Measurements from ENCODE around the gene DAB2.
A peak's percentile ranks its signal among the peaks of the same experiment; 100 is the strongest.

DAB2 gene

DNA sequence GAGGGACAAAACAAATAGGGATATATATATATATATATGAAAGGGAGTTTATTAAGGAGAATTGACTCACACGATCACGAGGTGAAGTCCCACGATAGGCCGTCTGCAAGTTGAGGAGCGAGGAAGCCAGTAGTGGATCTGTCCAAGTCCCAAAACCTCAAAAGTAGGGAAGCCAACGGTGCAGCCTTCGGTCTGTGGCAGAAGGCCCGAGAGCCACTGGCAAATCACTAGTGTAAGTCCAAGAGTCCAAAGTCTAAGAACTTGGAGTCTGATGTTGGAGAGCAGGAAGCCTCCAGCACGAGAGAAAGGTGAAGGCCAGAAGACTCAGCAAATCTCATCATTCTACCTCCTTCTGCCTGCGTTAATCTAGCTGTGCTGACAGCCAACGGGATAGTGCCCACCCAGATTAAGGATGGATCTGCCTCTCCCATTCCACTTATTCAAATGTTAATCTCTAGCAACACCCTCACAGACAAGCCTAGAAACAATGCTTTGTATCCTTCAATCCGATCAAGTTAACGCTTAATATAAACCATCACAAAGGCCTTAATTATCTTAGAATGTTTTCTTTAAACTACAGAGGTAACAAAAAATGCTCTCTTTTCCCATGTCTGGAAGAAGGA, 23.8 kb upstream of the DAB2 start:
- FAIRE-seq, result no peak
- no peak for DNase-seq (ENCODE audit: low spot score)

DNA sequence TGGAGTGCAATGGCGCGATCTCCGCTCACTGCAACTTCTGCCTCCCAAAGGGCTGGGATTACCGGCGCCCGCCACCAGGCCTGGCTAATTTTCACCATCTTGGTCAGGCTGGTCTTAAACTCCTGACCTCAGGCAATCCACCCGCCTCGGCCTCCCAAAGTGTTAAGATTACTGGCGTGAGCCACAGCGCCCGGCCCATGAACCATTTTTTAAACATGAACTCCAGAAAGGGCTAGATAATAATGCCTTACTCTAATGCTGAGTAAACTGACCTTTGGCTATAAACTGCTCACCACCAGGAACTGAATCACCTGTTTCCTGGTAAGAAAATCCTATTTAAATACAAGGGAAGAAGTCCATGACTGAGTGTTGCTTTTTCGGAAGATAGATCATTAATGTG, 23.2 kb upstream of the DAB2 start:
- FAIRE-seq (peak; percentile 93), DNase-seq (ENCODE audit: low spot score) (peak; percentile 85)

DNA sequence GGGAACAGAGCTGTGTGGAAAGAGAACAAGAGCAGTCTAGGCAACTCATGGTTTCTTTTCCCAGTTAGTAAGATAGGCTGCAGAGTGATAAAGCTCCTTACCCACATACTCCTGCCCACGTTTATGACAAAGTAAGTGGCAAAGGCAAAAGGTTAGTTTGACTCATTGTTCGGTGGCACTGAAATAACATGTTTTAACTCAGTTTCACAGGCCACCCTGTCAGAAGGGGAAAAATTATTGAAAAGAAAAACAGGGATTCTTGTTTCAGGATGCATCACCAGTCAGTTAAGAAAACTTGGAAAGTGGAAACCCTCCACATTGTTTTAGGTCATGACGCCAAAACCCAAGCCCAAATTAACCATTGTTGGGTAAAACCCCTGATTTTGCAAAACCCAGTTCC, 22.3 kb upstream of the DAB2 start:
- DNase-seq (ENCODE audit: low spot score) (peak; percentile 89), FAIRE-seq (peak; percentile 95)

DNA sequence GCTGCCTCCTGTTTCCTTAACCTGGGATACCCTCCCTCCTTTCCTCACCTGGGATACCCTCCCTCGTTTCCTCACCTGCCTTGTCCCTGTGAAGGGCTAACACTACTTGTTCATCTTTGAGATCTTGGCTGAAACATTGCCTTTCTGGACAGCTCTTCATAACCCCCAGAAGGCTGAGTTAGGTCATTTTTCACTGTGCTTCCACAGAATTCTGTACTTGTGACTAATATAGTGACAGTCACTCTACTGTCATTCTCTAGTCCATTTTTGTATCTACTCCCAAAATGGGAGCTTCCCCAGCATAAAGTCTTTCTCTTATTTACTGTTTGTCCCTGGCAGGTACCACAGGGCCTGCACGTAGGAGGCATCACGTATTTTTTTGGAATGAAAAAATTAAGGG, 21.5 kb upstream of the DAB2 start:
- FAIRE-seq, result peak; percentile 57

DNA sequence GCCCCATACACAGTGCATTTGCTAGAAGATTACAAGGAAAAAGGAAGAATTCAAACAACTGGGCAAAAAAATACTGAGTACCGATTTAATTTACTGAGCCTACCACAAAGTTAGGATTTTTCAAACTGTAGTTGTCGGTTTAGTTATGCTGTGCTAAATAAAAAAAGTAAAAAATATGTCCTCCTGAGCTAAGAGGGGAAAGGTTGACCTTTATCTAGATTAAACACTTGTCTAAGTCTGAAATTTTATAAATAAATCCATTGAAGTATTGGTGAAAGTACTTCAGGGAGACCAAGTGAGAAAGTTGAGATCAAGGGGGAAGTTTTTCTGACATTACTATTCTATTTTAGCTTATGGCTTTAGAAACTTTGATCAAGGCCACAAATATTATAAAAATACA, 19.1 kb upstream of the DAB2 start:
- DNase-seq (ENCODE audit: low spot score), result no peak
- no peak for FAIRE-seq

More for the DNA sequence above, 21.5 kb upstream of the DAB2 start:
- peak; percentile 64 for DNase-seq (ENCODE audit: low spot score)

DNA sequence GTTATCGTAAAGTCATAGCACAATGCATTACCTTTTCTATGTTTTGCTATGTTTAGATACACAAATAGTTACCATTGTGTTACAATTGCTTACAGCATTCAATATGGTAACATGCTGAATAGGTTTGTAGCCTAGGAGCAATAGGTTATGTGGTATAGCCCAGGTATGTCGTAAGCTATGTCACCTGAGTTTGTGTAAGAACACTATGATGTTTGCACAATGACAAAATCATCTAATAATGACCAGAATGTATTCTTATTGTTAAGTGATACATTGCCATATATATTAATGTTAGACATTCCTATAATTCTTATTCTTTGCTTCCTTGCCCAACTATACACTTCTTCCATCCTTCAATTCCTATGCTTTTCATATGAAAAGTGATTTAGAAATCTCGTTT, 18.2 kb upstream of the DAB2 start:
- DNase-seq (ENCODE audit: low spot score), result no peak
- FAIRE-seq, result no peak

DNA sequence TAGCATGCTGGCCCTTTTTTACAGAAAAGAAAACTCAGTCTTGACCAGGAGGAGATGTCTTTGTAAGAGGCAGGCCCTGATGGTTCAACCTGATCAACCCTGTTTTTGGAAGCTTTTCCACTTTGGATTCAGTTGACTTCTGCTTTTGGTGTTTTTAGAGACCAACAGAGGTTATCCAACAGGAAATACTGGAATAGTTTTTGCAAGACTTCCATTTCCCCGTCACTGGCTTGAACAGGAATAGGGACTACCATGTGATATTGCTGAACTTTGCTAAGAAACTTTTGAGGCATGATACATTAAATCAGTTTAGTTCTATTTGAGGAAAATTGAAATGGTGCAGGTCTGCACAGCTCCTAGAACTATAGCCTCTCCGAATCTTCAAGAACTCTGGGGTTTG, 17.1 kb upstream of the DAB2 start:
- FAIRE-seq (no peak), DNase-seq (ENCODE audit: low spot score) (no peak)

DNA sequence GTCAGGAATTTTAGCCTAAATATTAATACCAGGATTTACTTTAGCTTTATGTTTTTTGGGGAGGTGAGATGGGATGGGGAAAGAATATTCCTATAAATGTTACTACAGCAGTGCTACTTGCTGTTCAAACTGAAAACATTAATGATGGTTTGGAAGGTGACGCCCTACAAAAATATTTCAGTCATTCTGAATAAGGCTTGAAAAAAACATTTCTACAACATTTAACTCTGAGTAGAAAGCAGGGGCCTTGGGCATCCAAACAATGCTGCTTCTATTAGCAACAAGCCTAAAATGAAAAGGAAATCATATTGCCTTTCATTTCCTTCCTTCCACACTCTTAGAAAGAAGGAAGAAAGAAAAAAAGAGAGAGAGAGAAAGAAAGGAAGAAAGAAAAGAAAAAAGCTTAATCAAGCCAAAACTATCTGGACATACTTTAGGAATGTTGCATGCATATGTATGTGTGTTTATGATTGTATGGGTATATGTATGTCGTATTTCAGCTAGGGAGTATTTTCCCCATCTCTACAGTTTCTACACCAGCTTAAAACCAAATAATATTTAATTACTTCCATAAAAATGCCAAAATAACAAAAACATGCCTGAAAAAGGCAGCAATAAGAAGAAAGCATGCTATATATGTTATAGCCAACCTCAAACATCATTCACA, 16.3 kb upstream of the DAB2 start:
- FAIRE-seq, result no peak
- no peak for DNase-seq (ENCODE audit: low spot score)

DNA sequence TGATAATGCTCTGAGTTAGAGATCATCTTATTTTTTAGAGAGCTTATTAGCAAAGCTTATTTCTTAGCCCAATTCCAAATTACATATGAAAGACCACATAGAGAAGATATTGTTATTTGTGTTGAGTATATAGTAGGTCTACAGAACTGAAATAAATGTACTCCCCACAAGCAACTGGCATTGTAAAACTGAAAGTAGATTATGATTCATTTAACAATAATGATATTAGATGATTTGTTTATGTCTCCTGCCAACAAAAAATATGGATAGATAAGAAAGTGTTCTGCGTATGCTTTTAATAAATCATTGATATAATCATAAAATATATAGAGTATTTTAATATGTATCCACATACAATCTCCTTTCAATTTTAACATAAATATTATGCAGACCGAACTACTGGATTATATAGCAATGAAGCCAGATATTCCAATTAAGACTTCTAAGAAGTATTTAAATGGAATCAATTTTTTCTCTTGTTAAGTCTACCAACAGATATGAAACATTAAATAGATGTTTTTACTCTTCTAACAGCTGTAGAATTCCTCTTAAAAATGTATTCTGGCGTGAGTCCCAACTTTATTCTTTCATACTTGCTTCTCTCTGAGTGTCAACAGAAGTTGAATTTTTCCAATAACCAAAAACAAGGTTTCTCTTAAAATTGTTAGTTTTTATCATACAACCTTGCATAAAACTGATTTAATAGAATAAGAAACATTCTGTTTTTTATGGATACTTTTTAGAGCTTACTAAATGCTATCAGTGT, 15.6 kb upstream of the DAB2 start:
- peak; percentile 71 for FAIRE-seq

DNA sequence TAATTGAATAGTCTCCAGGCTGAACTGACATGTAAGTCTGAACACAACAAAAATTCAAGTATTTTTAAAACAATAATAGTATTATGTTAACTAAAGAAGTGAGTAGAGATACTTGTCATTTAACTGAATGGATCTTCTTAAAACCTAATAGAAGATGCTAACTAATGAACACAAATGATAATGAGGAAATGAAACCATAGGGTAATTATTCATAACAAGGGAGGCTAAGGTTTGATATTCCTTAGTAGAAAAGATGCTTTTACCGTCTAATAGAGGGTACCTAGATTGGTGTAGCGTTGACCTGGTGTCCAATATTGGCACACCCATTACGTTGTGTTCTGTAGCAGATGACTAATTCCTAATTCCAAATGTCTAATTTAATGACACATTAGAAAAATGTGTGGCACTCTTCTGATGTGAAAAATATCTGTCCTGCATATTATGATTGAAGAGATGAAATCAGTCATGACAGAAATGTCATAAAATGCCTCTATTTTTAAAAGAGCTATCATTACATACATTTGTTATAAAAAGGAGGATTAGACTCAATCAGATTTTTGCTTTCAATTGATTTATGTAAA, 14.9 kb upstream of the DAB2 start:
- no peak for DNase-seq (ENCODE audit: low spot score)
- peak; percentile 54 for FAIRE-seq

More for the DNA sequence above, 15.6 kb upstream of the DAB2 start:
- no peak for DNase-seq (ENCODE audit: low spot score)

DNA sequence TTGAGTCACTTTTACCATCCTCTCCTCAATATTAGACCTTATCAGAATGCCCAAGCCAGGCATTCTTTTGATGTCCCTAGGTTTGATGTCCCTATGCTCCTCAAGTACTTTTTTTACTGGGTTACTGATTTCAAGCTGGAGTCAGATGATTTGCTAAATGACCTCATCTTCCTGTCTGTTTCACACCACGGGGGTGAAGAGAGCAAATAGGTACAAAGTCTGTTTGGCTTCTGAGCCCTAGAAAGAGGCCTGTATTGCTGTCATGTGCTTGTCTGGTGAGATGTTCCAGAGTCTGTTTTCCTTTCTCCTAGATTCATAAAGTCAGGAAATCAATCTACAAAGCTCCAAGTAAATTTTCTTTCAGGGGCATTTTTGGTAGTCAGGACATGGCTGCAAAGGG, 12.7 kb upstream of the DAB2 start:
- DNase-seq (ENCODE audit: low spot score) (peak; percentile 77), FAIRE-seq (peak; percentile 88)

DNA sequence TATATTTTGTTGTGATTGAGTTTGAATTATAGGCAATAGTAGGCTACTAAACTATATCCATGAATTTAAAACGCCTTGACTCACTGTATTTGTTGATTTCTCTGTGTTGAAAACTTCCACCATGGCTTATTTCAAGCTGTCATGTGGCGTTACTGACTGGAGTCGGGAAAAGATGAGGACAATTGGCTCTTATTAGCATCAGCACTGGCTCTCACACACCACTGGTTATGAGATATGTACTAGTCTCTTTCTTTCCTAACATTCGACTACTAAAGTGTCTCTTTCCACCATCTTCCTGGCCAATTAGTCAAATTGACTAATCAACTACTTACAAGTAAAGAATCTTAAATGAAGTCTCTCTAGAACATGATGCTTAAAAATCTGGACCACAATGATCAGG, 9.1 kb upstream of the DAB2 start:
- FAIRE-seq, result no peak

DNA sequence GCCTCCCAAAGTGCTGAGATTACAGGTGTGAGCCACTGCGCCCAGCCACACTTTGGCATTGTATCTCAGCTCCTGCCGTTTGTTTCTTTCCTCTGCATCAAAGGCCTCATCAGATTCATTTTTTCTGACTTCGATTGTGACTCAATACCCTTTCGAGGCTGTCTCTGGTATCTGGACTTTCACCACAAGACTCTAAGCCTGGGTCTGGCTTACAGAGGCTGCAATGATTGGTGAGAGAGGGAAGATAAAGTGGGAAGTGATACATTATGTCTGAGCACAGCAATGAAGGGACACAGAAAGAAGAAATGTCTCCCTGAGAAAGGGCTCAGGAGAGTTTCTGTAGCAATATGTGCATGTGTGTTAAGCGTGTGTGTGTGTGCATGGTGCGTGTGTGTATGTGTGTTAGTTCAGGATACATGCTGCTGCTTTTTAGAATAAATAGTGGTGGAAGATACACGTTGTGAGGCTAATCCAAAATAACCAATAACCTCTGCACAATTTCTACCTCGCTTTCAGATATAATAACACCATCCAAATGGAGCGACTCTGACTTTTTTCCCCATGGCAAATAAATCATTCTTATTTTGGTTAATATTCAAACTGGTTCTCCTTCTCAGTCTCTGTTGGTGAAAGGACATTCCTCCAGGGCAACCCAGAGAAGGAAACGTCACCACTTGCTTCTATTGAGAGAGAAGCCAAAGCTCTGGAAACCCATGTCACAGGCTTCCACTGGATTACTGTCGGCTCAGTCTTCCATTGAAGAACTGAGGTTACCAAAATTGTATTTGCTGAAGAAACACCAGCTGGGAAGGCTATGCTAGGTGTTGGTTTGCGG, 8.1 kb upstream of the DAB2 start:
- FAIRE-seq (peak; percentile 94), DNase-seq (ENCODE audit: low spot score) (peak; percentile 77)

More for the DNA sequence above, 9.1 kb upstream of the DAB2 start:
- no peak for DNase-seq (ENCODE audit: low spot score)

DNA sequence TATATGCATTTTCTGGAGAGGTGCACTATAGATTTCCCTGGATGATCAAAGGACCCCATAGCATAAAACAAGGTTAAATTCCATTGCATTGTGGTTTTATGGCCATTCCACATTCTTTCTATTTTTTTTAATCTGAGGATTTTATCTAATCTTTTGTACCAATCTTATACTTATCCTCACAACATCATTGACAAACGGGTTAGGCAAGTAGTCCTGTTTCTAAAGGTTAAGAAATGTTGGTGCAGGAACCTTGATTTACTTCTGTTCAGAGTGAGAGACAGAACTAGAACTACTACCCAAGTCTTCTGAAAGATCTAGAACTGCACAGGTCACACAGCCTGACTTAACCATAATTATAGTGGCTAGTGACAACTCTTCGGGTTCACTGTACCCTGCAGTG, 5.7 kb upstream of the DAB2 start:
- no peak for DNase-seq (ENCODE audit: low spot score)
- FAIRE-seq, result no peak

DNA sequence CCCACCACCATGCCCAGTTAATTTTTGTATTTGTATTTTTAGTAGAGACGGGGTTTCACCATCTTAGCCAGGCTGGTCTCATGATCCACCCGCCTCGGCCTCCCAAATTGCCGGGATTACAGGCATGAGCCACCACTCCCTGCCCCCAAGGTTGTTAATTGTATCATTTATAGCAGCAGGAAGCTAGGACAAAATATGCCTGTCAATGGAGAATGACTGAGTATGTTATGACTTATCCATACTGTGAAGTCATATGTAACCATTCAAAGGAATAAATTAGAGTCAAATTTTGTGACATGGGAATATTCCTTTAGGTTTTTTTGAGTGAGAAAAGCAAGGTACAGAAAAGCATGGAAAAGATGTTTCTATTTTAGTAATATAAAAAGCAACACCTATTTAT, 3.9 kb upstream of the DAB2 start:
- DNase-seq (ENCODE audit: low spot score) (peak; percentile 45), FAIRE-seq (peak; percentile 84)

DNA sequence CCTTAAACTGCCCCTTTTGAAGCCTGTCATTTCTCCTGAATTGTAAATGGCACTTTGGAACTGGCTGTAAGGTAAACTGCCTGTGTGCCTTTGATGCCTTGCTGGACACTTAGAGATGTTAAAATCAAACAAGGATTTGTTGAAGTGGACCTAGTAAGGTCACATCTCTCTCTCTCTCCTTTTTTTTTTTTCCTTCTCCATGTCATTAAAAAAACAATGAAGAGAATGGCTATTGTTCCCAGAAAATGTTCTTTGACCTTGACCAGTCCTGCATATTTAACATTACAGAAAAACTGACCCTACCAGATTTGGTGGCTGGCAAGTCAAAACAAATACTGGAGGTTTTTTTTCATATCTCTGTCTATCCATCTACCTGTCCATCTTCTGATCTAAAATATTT, 2.9 kb upstream of the DAB2 start:
- DNase-seq (ENCODE audit: low spot score) (no peak), FAIRE-seq (no peak)

DNA sequence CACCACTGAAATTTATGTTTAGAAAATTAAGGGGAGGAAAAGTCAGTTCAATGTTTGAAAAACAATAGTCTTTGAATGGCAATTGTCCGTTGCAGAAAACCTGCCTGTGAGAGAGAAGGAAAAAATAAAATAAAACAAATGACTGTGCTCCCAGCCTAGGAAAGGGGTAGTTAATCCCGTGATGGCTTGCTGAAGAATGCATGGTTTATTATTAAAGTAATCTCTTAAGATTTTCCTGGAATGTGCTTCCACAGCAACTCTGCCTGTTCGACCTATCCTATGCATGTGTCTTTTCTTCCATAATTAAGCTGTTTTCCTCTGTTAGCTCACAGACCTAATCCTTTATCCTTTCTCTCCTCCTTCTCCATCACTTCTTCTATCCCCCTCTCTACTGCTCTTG, 2.4 kb upstream of the DAB2 start:
- peak; percentile 10 for FAIRE-seq
- DNase-seq (ENCODE audit: low spot score), result no peak

DNA sequence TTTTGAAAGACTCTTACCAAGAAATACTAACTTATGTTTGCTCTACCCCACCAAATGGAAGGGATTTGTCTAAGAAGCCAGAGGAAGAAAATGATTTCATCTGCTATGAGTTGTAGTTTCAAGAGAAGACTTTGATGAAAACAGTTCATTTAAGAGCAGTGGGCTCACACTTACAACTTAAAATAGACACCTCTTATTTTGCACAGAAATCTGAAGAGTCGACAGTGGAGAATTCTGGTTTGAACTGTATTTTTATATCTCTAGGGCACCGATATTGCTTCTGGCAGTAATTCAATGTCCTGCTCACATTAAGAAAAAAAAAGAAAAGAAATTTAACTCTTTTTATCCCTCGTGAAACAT, 1.9 kb upstream of the DAB2 start:
- DNase-seq (ENCODE audit: low spot score) (no peak), FAIRE-seq (no peak)

DNA sequence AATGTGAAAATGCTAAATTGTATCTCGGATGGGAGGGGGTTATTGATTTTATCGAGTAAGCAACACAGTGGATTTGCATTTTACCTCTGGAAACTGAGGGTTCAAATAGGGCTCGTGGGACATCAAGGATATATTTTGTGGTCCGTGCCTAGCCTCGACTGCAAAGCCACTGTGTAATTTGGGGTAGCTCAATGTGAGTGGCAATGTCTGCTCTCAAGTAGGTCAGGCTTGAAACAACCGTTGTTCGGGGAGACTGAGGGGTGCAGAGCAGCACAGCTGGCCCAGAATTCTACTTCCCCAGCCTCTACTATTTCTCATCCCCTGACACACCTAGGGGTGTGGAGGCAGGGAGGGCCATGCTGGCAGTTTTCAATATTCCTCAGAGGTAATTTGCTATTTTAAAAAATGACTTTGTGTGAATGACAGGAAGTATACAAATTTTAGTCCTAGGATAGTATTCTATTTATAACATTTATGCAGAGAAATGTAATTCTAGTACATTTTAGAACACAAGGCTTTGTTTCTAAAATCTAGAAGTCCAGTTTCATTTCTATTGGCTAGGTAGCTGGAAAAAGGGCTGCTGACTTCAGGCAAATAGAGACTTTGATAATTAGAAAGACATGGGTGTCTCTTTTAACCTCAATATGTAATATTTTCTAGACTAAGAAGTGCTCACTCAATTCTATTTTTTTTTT, 1.4 kb upstream of the DAB2 start:
- FAIRE-seq (peak; percentile 46), DNase-seq (ENCODE audit: low spot score) (no peak)

DNA sequence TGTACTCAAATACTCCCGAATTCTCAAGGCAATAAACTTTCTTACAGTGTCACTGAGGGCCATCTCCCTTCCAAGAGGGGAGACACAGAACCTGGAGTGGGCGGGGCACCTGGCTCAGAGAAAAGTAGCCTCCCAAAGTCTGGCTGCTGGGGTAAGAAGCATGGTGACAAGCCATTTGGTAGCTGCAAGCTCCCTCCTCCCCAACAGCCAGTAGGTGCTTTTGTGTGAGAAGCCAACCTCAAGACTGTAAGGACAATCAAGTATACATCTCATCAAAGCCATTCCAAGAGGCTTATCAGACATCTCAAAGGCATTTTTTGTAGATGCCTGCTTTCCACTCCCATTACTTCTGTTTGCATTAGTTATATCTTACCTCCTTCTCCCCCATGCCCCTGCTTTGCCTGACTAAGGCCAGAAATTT, 1.4 kb downstream of the DAB2 start:
- DNase-seq (ENCODE audit: low spot score) (peak; percentile 45), FAIRE-seq (no peak)

All from RCC 7860 (cell line).